Activated naive CD8-positive, alpha-beta T cell (primary cell): ENCODE data around the gene PTGR3.

Source experiments
- H3K27ac Mint-ChIP-seq: one replicate; pipeline ENCODE4 v1.8.0; 2021; ENCODE audit warnings: mixed read lengths
- H3K27me3 Mint-ChIP-seq: one replicate; pipeline ENCODE4 v1.8.0; 2021; ENCODE audit warnings: mixed read lengths
- H3K36me3 Mint-ChIP-seq: one replicate; pipeline ENCODE4 v1.8.0; 2021; ENCODE audit warnings: mixed read lengths
- H3K4me1 Mint-ChIP-seq: one replicate; pipeline ENCODE4 v1.8.0; 2021; ENCODE audit warnings: low read depth, mixed read lengths
- H3K4me3 Mint-ChIP-seq: one replicate; pipeline ENCODE4 v1.8.0; 2021; ENCODE audit warnings: mild to moderate bottlenecking, mixed read lengths
- H3K9me3 Mint-ChIP-seq: one replicate; pipeline ENCODE4 v1.8.0; 2021; ENCODE audit warnings: low read depth, mixed read lengths

The PTGR3 gene

GRCh38 chr18:75246721-75247610 lies 38.0 kb upstream of the PTGR3 start:
- H3K4me1 Mint-ChIP-seq, result peaks cover 68% of the 10 kb centered on the region
- H3K27ac Mint-ChIP-seq, result peak overlapping the region; percentile 93
- H3K27me3 Mint-ChIP-seq, result no peaks in the 10 kb centered on the region
- H3K4me3 Mint-ChIP-seq, result peak overlapping the region; percentile 89
- no peaks in the 10 kb centered on the region for H3K36me3 Mint-ChIP-seq
- H3K9me3 Mint-ChIP-seq, result no peaks in the 10 kb centered on the region

- Mint-ChIP-seq H3K9me3 (no peaks in the 10 kb centered on the region), H3K27ac (peak overlapping the region; percentile 85), H3K4me3 (no peak overlapping the region), H3K27me3 (no peaks in the 10 kb centered on the region), H3K36me3 (peaks cover 3% of the 10 kb centered on the region), H3K4me1 (peaks cover 69% of the 10 kb centered on the region)
Observed at GRCh38 chr18:75244351-75245313, 35.7 kb upstream of the PTGR3 start.

- Mint-ChIP-seq H3K27me3 (no peaks in the 10 kb centered on the region), H3K4me3 (no peak overlapping the region), H3K9me3 (no peaks in the 10 kb centered on the region), H3K36me3 (peaks cover 7% of the 10 kb centered on the region), H3K27ac (no peak overlapping the region), H3K4me1 (peaks cover 57% of the 10 kb centered on the region)
Observed at GRCh38 chr18:75241705-75242104, 32.8 kb upstream of the PTGR3 start.

GRCh38 chr18:75240433-75240832 lies 31.5 kb upstream of the PTGR3 start:
- no peak overlapping the region for H3K4me3 Mint-ChIP-seq
- H3K9me3 Mint-ChIP-seq, result no peaks in the 10 kb centered on the region
- H3K27me3 Mint-ChIP-seq, result no peaks in the 10 kb centered on the region
- H3K27ac Mint-ChIP-seq, result no peak overlapping the region
- peaks cover 8% of the 10 kb centered on the region for H3K36me3 Mint-ChIP-seq
- peaks cover 51% of the 10 kb centered on the region for H3K4me1 Mint-ChIP-seq

GRCh38 chr18:75238786-75239185 lies 29.8 kb upstream of the PTGR3 start:
- no peaks in the 10 kb centered on the region for H3K9me3 Mint-ChIP-seq
- H3K36me3 Mint-ChIP-seq, result peaks cover 8% of the 10 kb centered on the region
- H3K4me3 Mint-ChIP-seq, result no peak overlapping the region
- no peaks in the 10 kb centered on the region for H3K27me3 Mint-ChIP-seq
- H3K4me1 Mint-ChIP-seq, result peaks cover 42% of the 10 kb centered on the region
- no peak overlapping the region for H3K27ac Mint-ChIP-seq

- no peak overlapping the region for H3K27ac Mint-ChIP-seq
- H3K4me3 Mint-ChIP-seq, result no peak overlapping the region
- peaks cover 42% of the 10 kb centered on the region for H3K4me1 Mint-ChIP-seq
- H3K9me3 Mint-ChIP-seq, result no peaks in the 10 kb centered on the region
- no peaks in the 10 kb centered on the region for H3K27me3 Mint-ChIP-seq
- peaks cover 8% of the 10 kb centered on the region for H3K36me3 Mint-ChIP-seq
Observed at GRCh38 chr18:75238100-75238499, 29.2 kb upstream of the PTGR3 start.

GRCh38 chr18:75235896-75236295 lies 27.0 kb upstream of the PTGR3 start:
- Mint-ChIP-seq H3K27me3 (no peaks in the 10 kb centered on the region), H3K4me3 (no peak overlapping the region), H3K4me1 (peaks cover 37% of the 10 kb centered on the region), H3K9me3 (no peaks in the 10 kb centered on the region), H3K36me3 (peaks cover 8% of the 10 kb centered on the region), H3K27ac (no peak overlapping the region)

GRCh38 chr18:75234901-75235300 lies 26.0 kb upstream of the PTGR3 start:
- Mint-ChIP-seq H3K36me3 (peaks cover 10% of the 10 kb centered on the region), H3K4me1 (peaks cover 40% of the 10 kb centered on the region), H3K27me3 (no peaks in the 10 kb centered on the region), H3K9me3 (no peaks in the 10 kb centered on the region), H3K4me3 (no peak overlapping the region), H3K27ac (no peak overlapping the region)

GRCh38 chr18:75231053-75231406 lies 22.1 kb upstream of the PTGR3 start:
- H3K4me3 Mint-ChIP-seq, result no peak overlapping the region
- no peak overlapping the region for H3K27ac Mint-ChIP-seq
- H3K9me3 Mint-ChIP-seq, result no peaks in the 10 kb centered on the region
- no peaks in the 10 kb centered on the region for H3K27me3 Mint-ChIP-seq
- peaks cover 9% of the 10 kb centered on the region for H3K36me3 Mint-ChIP-seq
- peaks cover 62% of the 10 kb centered on the region for H3K4me1 Mint-ChIP-seq

GRCh38 chr18:75230163-75231052 lies 21.5 kb upstream of the PTGR3 start:
- Mint-ChIP-seq H3K27ac (peak overlapping the region; percentile 16), H3K9me3 (no peaks in the 10 kb centered on the region), H3K36me3 (peaks cover 9% of the 10 kb centered on the region), H3K4me1 (peaks cover 61% of the 10 kb centered on the region), H3K27me3 (no peaks in the 10 kb centered on the region), H3K4me3 (no peak overlapping the region)

- no peaks in the 10 kb centered on the region for H3K27me3 Mint-ChIP-seq
- H3K4me3 Mint-ChIP-seq, result no peak overlapping the region
- H3K36me3 Mint-ChIP-seq, result peaks cover 9% of the 10 kb centered on the region
- H3K9me3 Mint-ChIP-seq, result no peaks in the 10 kb centered on the region
- peaks cover 63% of the 10 kb centered on the region for H3K4me1 Mint-ChIP-seq
- peak overlapping the region; percentile 50 for H3K27ac Mint-ChIP-seq
Observed at GRCh38 chr18:75229437-75229836, 20.5 kb upstream of the PTGR3 start.

GRCh38 chr18:75228967-75229366 lies 20.0 kb upstream of the PTGR3 start:
- Mint-ChIP-seq H3K4me1 (peaks cover 66% of the 10 kb centered on the region), H3K4me3 (no peak overlapping the region), H3K27ac (no peak overlapping the region), H3K27me3 (no peaks in the 10 kb centered on the region), H3K9me3 (no peaks in the 10 kb centered on the region), H3K36me3 (peaks cover 9% of the 10 kb centered on the region)

- Mint-ChIP-seq H3K4me1 (peaks cover 72% of the 10 kb centered on the region), H3K9me3 (no peaks in the 10 kb centered on the region), H3K4me3 (peak overlapping the region; percentile 58), H3K27ac (peak overlapping the region; percentile 68), H3K36me3 (peaks cover 9% of the 10 kb centered on the region), H3K27me3 (no peaks in the 10 kb centered on the region)
Observed at GRCh38 chr18:75227535-75228296, 18.8 kb upstream of the PTGR3 start.

- Mint-ChIP-seq H3K4me1 (peaks cover 77% of the 10 kb centered on the region), H3K27me3 (no peaks in the 10 kb centered on the region), H3K4me3 (peak overlapping the region; percentile 58), H3K27ac (peak overlapping the region; percentile 68), H3K9me3 (no peaks in the 10 kb centered on the region), H3K36me3 (peaks cover 9% of the 10 kb centered on the region)
Observed at GRCh38 chr18:75226956-75227316, 18.0 kb upstream of the PTGR3 start.
